ENCODE data around the gene ATG13.

DNA sequence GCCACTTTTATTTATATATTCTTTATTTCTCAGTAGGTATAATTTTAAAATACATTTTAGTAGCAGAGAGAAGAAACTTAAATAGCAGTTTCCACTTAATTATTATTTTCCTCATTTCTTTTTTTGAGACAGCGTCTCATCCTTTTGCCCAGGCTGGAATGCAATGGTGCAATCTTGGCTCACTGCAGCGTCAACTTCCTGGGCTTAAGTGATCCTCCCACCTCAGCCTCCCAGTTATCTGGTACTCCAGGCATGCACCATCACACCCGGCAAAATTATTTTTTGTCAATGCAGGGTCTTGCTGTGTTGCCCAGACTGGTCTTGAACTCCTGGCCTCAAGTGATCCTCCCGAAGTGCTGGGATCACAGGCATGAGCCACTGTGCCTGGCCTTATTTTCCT is 38.3 kb downstream of the ATG13 start:
- TF ChIP-seq, protein P1, sequence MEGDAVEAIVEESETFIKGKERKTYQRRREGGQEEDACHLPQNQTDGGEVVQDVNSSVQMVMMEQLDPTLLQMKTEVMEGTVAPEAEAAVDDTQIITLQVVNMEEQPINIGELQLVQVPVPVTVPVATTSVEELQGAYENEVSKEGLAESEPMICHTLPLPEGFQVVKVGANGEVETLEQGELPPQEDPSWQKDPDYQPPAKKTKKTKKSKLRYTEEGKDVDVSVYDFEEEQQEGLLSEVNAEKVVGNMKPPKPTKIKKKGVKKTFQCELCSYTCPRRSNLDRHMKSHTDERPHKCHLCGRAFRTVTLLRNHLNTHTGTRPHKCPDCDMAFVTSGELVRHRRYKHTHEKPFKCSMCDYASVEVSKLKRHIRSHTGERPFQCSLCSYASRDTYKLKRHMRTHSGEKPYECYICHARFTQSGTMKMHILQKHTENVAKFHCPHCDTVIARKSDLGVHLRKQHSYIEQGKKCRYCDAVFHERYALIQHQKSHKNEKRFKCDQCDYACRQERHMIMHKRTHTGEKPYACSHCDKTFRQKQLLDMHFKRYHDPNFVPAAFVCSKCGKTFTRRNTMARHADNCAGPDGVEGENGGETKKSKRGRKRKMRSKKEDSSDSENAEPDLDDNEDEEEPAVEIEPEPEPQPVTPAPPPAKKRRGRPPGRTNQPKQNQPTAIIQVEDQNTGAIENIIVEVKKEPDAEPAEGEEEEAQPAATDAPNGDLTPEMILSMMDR (IDR thresholded peaks at IDR 0.05) = no peak
- TF ChIP-seq POLR2A (IDR thresholded peaks at IDR 0.05) = no peak
- TF ChIP-seq EP300 (IDR thresholded peaks at IDR 0.05) = no peak

Data from ovary (tissue), 3 donors.